Tibial nerve (tissue), 4 donors: ENCODE data around the gene CSKMT. TPM values are rescaled to one million over a fixed set of nuclear protein-coding genes. Genes with fewer than 3 reads are reported as not detected.

ENCODE experiments used
- DNase-seq, 2 donors: peaks; one replicate each; pipeline ENCODE4 v3.0.0-alpha.2; 2019; ENCODE audit warnings: low spot score in 2 of 2
- H3K27ac ChIP-seq, 4 donors: fragments of 200-600 bp; sonication (generic) in 3 of 4; one replicate each; pipeline ENCODE4 v1.5.1; 2017 to 2019; ENCODE audit warnings: mild to moderate bottlenecking in 1 of 4
- H3K27me3 ChIP-seq, 2 donors: fragments of 200-600 bp; sonication (generic) in 1 of 2; one replicate each; pipeline versions ENCODE4 v1.5.1 to v1.6.0; 2017 to 2019
- H3K36me3 ChIP-seq, 3 donors: fragments of 200-600 bp; sonication (generic); one replicate each; pipeline ENCODE4 v1.5.1; 2018 to 2019
- H3K4me1 ChIP-seq, 4 donors: fragments of 200-600 bp; sonication (generic) in 3 of 4; one replicate each; pipeline ENCODE4 v1.5.1; 2017 to 2019
- H3K4me3 ChIP-seq, 4 donors: fragments of 200-600 bp; sonication (generic) in 3 of 4; one replicate each; pipeline ENCODE4 v1.5.1; 2017 to 2019; ENCODE audit warnings: mild to moderate bottlenecking in 1 of 4, moderate library complexity in 1 of 4
- H3K9me3 ChIP-seq, 4 donors: fragments of 200-600 bp; sonication (generic) in 3 of 4; one replicate each; pipeline ENCODE4 v1.5.1; 2017 to 2019
- EP300 ChIP-seq, 2 donors: sonication (generic); formaldehyde crosslinking; IDR thresholded peaks; one replicate each; pipeline ENCODE4 v1.6.1; 2017; ENCODE audit warnings: antibody characterized with exemption in 2 of 2, mild to moderate bottlenecking in 1 of 2
- POLR2A ChIP-seq, 2 donors: fragments of 450-650 bp; IDR thresholded peaks; one replicate each; pipeline ENCODE4 v1.6.1; 2017; ENCODE audit warnings: antibody characterized with exemption in 2 of 2, mild to moderate bottlenecking in 2 of 2, moderate library complexity in 2 of 2
- WGBS, 2 donors: methylation state at CpG; one replicate each; pipeline ENCODE4 v1.1.5; 2018; 5-methylcytosine and 5-hydroxymethylcytosine counted together
- total RNA-seq, 4 donors: library from RNA; depleted of rRNA; stranded (reverse); fragments of >200 nt; gene quantifications; one replicate each; pipeline ENCODE4 v1.1.0, GENCODE V29; 2016
- TF ChIP-seq, protein P1 (sequence below), 5 experiments: fragments of 200-600 bp in 3 of 5; fragments of 450-650 bp in 2 of 5; sonication (generic) in 3 of 5; IDR thresholded peaks; one replicate each; pipeline ENCODE4 v1.5.1; 2016 to 2019; ENCODE audit warnings: antibody characterized with exemption in 5 of 5, mild to moderate bottlenecking in 3 of 5, moderate library complexity in 2 of 5

Gene CSKMT
- total RNA-seq, 4 donors from 2014 or later, result 2.6 to 17.0 (median 5.7) TPM

DNA sequence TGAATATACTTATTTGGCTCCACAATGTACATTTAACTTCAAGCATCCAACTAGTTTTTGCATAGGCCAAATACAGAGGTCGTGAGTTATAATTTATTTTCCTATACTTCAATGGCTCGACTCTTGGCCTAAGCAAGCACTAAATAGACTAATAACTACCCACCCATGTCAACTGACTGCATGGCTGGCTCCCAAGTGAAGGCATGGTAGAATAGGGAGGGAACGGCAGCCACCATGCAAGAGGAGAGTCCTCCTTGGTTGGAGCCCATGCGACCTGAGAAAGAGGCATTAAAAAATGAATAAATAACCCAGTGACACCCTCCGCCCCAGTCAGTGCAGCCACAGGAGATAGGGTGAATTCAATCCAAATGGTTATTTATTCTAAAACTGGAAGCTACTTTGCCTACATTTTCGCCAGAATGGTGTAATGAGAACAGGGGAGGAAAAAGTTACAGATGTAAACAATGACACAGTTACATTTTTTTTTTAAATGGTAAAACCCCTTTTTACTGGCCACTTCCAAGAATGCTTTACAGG is 47.2 kb downstream of the CSKMT start:
- Histone ChIP-seq H3K4me1 (peaks cover 0 to 38% (median 16%) of the 10 kb centered on the region in 4 donors), H3K9me3 (no peaks in the 10 kb centered on the region), H3K27me3 (no peaks in the 10 kb centered on the region), H3K27ac (no peak overlapping the region), H3K36me3 (peaks cover 14 to 71% (median 31%) of the 10 kb centered on the region in 3 donors), H3K4me3 (no peak overlapping the region)
- DNase-seq, result no peak
- TF ChIP-seq EP300 (IDR thresholded peaks at IDR 0.05), result no peak
- TF ChIP-seq, protein P1, sequence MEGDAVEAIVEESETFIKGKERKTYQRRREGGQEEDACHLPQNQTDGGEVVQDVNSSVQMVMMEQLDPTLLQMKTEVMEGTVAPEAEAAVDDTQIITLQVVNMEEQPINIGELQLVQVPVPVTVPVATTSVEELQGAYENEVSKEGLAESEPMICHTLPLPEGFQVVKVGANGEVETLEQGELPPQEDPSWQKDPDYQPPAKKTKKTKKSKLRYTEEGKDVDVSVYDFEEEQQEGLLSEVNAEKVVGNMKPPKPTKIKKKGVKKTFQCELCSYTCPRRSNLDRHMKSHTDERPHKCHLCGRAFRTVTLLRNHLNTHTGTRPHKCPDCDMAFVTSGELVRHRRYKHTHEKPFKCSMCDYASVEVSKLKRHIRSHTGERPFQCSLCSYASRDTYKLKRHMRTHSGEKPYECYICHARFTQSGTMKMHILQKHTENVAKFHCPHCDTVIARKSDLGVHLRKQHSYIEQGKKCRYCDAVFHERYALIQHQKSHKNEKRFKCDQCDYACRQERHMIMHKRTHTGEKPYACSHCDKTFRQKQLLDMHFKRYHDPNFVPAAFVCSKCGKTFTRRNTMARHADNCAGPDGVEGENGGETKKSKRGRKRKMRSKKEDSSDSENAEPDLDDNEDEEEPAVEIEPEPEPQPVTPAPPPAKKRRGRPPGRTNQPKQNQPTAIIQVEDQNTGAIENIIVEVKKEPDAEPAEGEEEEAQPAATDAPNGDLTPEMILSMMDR (IDR thresholded peaks at IDR 0.05), result no peak
- no peak for TF ChIP-seq POLR2A (IDR thresholded peaks at IDR 0.05)
- 70 to 74% methylated on average over 6 of the region's 6 CpGs for WGBS, 2 donors

- 63 to 66% methylated on average over 3 of the region's 3 CpGs for WGBS, 2 donors
- no peak for DNase-seq
- Histone ChIP-seq H3K27ac (no peak overlapping the region), H3K36me3 (peaks cover 17 to 76% (median 36%) of the 10 kb centered on the region in 3 donors), H3K4me1 (peaks cover 0 to 35% (median 15%) of the 10 kb centered on the region in 4 donors), H3K27me3 (no peaks in the 10 kb centered on the region), H3K9me3 (no peaks in the 10 kb centered on the region), H3K4me3 (no peak overlapping the region)
- TF ChIP-seq EP300 (IDR thresholded peaks at IDR 0.05), result no peak
- TF ChIP-seq POLR2A (IDR thresholded peaks at IDR 0.05), result no peak
- TF ChIP-seq, protein P1 (IDR thresholded peaks at IDR 0.05), result no peak
Measured at GRCh38 chr11:62712861-62713260, 47.7 kb downstream of the CSKMT start.

GRCh38 chr11:62713343-62713742 is 48.2 kb downstream of the CSKMT start:
- DNase-seq, result no peak
- Histone ChIP-seq H3K4me1 (peaks cover 0 to 30% (median 14%) of the 10 kb centered on the region in 4 donors), H3K27ac (no peak overlapping the region), H3K9me3 (no peaks in the 10 kb centered on the region), H3K27me3 (no peaks in the 10 kb centered on the region), H3K36me3 (peaks cover 17 to 81% (median 37%) of the 10 kb centered on the region in 3 donors), H3K4me3 (no peak overlapping the region)
- WGBS, 2 donors, result 89 to 96% methylated on average over 2 of the region's 2 CpGs
- TF ChIP-seq POLR2A (IDR thresholded peaks at IDR 0.05) (no peak), EP300 (IDR thresholded peaks at IDR 0.05) (no peak)
- TF ChIP-seq, protein P1 (IDR thresholded peaks at IDR 0.05), result no peak

GRCh38 chr11:62715150-62716130 is 50.3 kb downstream of the CSKMT start:
- Histone ChIP-seq H3K27ac (no peak overlapping the region), H3K9me3 (no peaks in the 10 kb centered on the region), H3K4me3 (no peak overlapping the region), H3K27me3 (no peaks in the 10 kb centered on the region), H3K4me1 (peaks cover 0 to 31% (median 2%) of the 10 kb centered on the region in 4 donors), H3K36me3 (peaks cover 23 to 100% (median 55%) of the 10 kb centered on the region in 3 donors)
- 90 to 91% methylated on average over 24 of the region's 24 CpGs for WGBS, 2 donors
- DNase-seq, result no peak
- TF ChIP-seq POLR2A (IDR thresholded peaks at IDR 0.05), result no peak
- TF ChIP-seq, protein P1 (IDR thresholded peaks at IDR 0.05), result no peak
- TF ChIP-seq EP300 (IDR thresholded peaks at IDR 0.05), result no peak

DNA sequence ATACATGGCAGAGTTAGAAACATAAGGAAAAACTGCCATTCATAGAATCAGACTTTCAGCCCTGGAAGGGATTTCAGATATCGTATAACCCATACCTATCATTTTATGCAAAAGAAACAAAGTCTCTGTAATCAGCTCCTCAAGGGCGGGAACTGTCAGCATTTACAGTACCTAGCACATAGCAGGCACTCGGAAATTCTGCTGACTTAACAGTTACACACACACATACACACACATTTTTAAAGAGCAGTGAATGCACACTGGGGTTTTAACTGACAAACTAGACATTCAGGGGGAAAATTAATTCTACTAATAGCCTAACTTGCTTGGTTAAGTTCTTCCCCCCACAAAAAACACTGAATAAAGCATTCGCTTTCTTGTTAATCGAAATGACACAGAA is 51.1 kb downstream of the CSKMT start:
- Histone ChIP-seq H3K27me3 (no peaks in the 10 kb centered on the region), H3K4me1 (peaks cover 0 to 28% (median 0%) of the 10 kb centered on the region in 4 donors), H3K36me3 (peaks cover 23 to 100% (median 63%) of the 10 kb centered on the region in 3 donors), H3K9me3 (no peaks in the 10 kb centered on the region), H3K4me3 (no peak overlapping the region), H3K27ac (no peak overlapping the region)
- no peak for DNase-seq
- 85 to 92% methylated on average over 5 of the region's 5 CpGs for WGBS, 2 donors
- TF ChIP-seq POLR2A (IDR thresholded peaks at IDR 0.05) (no peak), EP300 (IDR thresholded peaks at IDR 0.05) (no peak)
- TF ChIP-seq, protein P1 (IDR thresholded peaks at IDR 0.05), result no peak
